Activated effector memory CD4-positive, alpha-beta T cell treated with anti-CD3 and anti-CD28 coated beads, Interleukin-2, amount 50 U/mL, for 16 hours (primary cell): ENCODE measurements around the gene FMN2.

Experiments
- DNase-seq: peaks from one replicate; pipeline ENCODE4 v3.0.0-alpha.2; 2020

FMN2 gene

DNA sequence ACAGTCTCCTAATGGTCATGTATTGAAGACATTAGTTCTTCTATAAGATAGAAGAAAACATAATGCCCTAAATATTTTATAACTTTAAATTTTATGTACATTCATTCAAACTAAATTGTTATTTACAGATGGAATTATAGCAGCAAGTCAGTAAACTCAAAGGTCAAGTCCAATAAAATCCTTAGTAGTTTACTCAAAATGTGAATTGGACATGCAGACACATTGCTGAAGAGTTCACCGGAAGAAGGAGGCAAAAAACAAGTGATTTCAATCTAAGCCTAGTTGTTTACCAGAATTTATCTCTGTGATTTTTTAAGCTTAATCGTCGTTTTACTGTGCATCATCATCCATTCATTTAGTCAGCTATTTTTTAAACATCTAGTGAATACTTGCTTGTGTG lies 370.6 kb downstream of the FMN2 start:
- DNase-seq = no peak

DNA sequence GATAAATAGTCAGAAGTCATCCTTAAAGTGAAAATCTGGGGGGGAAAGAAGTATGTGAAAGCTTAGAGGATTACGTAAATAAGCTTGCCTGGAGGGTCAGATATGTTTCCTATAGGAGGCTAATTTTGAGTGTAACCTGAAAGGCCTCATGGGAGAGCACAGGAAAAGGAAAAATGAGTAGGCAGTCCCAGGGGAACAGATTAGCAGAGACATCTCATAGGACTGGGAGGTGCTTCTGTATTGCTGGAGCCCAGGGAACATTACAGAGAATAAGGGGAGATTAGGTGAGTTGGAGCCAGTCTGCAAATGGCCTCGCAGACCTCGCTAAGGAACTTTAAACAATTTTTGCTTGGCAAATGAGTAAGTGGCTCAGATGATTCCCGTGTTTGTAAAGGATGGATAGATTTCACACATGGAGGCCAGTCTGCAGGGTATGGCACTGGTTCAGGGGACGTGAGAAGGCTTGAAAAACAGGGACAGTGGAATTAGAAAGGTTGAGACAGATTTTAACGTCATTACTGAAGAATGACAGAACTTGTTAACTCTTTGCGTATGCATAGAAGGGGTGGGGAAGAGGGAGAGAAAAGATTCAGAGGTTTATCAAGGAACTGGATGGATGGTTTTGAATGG lies 371.2 kb downstream of the FMN2 start:
- no peak for DNase-seq

DNA sequence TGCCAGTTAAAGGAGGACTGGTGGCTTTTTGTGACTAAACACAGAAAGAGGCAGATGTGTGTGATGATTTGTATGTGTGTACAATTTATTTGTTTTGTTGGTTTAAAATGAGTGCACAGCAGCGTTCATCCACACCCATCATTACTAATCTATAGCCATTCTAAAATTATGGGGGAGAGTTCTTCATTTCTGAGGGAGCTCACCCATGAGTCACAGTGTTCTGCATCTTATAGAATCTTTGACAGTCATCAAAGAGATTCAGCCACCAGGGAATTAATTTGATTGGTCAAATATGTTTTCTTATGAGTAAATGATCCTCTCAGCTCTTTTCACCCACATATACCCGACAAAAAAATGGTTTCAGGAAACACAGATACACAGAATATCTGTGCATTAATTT lies 372.4 kb downstream of the FMN2 start:
- no peak for DNase-seq

DNA sequence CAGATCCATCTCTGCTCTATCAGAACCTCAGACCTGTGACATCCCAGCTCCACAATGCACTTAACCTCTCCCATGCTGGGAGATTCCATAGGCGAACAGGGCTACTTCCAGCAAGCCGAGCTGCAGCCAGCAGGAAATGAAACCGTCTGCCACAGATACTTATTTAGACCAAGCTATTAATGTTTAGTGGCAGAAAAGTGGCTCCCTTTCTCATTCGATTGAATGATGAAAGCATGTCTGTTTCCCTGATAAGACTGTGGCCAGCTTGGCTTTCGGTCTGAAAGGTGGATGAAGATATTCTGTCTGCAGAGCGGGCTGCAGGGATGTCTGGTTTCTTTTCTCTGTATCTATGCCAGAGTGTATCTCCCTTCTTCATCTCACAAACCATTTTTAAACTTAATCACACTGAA lies 373.9 kb downstream of the FMN2 start:
- DNase-seq = no peak

DNA sequence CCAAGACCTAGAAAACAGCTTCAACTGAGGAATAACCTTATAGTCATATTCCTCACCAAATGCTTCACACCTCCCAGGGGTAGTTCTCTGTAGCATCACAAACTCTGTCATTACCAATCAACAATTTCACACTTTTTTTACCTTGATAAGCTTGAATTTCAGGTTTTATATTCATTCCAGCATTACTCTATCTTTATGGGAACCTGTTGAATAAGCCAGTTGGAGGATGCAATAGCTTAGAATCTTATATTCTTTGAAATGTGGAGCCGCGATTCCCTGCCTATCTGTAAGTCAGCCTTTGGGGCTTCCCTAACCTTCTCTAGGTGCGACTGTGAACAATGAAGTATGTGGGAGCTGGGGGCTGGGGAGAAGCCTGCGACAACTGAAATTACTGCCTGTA lies 374.8 kb downstream of the FMN2 start:
- DNase-seq = no peak

DNA sequence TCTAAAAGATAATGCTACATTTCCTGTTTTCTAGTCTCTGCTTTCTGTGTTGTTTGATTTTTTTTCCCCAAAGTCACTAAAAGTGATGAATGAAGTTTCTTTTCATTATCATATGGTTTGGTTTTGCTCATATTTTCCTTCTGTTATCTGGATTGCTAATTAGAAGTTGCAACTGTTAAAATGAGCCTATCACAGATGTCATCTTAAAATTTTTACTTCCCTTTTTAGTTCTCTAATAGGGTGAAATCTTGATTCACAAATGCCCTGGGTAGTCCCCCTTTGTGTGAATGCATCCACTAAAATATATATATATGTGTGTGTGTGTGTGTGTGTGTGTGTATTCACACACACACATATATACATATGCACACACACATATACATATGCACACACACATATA lies 376.2 kb downstream of the FMN2 start:
- DNase-seq = no peak

DNA sequence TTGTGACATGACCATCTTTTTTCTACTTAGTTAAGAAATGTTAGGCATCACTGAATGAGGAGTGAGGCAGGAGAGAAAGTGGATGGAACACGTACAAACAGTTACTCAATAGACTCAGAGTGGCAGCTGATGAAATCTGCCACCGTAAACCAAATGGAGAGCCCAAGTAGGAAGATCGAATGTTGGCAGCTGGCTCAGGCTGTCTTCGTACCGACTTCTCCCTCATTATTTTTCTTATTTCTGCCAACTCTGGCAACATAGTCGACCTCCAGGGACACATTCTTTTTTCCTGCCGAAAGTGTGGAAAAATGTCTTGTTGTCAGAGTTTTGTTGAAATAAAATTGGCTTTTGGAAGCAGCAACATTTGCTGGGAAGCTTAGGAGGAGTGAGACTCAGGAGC lies 377.0 kb downstream of the FMN2 start:
- no peak for DNase-seq

DNA sequence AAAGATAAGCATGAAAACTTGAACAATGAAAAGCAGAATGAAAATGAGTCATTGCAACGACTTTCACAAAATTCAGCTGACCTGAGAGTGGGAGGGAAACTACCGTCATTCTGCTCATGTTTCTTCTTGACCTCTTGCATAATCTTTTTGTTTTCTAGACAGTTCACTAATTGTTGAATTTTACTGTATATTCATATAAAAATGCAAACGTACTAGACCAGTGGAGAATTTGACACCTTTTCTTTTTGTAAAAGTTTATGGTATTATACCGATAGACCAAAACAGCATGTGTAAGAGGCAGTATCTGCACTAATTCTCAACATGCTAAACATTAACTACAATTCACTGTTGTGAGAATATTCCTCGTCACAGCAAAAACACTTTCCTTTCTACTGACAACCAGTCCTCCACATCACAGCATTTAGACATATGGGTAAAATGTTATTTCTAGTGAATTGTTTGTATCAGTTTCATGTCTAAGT lies 382.5 kb downstream of the FMN2 start:
- no peak for DNase-seq

DNA sequence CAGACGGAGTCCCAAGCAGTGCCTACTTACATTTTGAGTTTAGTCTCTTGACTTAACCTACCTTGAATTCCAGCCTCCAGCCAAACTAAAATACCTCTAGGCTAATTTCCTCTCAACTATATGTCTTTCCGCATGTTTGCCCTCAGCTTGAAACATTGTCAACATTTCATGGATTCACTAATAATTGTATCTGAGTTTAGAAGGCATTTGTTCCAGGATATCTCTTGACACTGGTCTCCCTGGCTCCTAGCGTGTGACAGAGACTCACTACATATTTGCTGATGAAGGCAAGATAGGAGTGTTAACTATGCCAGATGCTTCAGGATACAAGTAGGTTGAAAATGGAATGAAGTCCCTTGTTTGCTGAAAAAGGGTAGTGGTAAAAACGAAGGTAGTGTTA lies 384.1 kb downstream of the FMN2 start:
- DNase-seq = no peak

DNA sequence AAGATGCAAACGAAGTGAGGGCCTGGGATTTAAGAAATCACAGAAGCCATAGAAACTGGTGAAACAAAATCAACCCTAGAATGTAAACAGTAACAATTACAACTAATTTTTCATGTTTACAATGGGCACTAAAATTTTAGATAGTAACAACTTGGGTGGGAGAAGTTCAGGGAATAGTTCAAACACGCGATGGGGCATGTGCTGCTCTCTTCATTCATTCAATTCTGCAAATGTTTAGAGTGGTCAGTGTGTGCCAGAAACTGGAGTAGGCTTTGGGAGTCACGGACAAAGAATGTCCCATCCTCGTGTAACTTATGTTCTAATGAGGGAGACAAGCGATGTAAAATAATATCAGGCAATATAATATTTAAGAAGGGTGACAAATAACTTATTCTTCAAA lies 386.9 kb downstream of the FMN2 start:
- no peak for DNase-seq

DNA sequence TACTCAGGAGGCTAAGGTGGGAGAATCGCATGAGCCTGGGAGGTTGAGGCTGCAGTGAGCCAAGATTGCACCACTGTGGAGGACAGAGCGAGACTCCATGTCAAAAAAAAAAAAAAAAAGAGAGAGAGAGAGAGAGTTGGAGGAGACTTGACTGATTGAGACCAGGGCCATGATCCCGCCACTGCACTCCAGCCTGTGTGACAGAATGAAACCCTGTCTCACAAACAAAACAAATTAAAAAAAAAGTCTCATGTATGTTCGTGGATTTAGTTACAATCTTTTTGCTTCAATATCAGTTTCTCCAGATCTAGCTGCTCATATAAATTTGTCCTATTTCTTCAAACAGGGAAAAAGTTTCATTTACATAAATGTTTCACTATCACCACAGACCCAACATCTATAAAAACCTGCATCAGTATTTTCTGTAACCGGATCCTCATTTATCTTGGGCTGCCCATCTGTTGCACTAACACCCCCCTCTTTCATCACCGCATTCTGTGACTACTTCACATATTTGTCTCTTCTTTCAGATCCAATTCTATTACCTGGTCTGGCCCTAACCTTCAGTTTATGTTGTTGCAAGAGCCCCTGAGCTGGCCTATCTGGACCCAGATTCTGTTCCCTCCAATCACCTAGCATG lies 393.2 kb downstream of the FMN2 start:
- DNase-seq = no peak

DNA sequence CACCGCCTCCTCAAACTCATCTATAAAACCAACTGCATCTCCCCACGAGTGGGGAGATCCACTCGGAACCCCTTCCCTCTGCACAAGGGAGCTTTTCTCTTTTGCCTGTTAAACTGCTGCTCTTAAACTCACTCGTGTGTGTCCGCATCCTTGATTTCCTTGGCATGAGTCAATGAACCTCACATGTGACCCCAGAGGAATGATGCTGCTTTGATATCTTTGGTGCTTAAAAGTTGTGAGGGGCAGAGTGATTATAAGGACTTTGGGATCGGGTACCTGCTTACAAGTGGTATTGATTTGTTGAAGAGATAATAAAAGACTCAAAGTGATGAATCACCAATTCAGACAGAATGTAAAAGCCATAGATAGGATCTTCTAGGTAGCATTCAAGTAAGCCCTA lies 394.9 kb downstream of the FMN2 start:
- DNase-seq = no peak

DNA sequence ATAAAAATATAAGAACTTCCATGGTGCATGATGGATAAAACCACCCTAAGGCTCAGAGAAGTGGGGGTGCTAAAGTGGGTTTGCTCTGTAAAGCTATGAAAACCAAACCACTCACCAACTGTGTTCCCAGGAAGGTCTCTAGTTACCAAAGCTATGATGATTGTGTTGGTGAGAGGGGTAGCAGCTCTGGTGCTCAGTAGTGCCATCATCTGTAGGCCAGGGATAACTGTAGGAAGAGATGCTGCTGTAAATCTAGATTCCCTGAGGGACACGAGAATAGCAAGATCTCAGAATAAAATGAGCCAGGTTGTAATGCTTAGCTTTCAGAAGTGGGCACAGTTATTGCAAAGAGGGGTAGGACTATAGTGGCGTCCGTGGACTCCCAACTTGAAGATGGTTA lies 395.8 kb downstream of the FMN2 start:
- no peak for DNase-seq

DNA sequence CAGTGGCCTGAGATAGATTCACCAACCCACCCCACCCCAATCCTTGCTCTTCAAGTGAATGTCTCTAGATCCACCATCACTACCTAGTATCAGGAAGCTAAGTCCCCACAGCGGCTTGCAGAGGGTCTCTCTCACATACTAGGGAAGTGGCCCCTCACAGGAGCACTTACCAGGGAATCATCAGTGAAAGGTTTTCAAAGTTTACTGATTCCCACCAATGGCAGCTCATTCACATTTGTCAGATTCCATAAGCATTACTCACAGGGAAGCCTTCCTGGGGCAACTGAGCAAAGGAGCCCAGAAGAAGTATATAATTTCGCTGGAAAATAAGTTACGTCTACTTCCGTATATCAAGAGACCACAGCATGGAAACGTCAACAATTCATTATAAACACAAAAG lies 399.5 kb downstream of the FMN2 start:
- no peak for DNase-seq

DNA sequence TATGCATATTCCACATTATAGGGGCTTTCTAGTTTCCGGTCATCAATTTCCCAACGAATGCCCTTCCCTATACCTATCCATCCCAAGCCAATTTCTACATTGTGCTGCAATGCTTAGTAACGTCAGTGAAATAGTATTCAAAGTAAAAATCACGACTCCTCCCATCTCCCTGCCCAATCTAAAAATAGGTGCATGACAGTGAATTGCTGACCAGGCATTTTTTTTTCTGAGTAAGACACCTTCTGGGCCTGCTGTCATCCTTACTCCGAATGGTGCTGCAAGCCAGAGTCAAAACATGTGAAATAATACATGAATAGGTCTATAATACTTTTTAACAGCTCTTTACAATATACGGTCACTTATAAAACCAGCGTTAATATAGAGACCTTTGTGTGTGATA lies 400.1 kb downstream of the FMN2 start:
- DNase-seq = no peak

DNA sequence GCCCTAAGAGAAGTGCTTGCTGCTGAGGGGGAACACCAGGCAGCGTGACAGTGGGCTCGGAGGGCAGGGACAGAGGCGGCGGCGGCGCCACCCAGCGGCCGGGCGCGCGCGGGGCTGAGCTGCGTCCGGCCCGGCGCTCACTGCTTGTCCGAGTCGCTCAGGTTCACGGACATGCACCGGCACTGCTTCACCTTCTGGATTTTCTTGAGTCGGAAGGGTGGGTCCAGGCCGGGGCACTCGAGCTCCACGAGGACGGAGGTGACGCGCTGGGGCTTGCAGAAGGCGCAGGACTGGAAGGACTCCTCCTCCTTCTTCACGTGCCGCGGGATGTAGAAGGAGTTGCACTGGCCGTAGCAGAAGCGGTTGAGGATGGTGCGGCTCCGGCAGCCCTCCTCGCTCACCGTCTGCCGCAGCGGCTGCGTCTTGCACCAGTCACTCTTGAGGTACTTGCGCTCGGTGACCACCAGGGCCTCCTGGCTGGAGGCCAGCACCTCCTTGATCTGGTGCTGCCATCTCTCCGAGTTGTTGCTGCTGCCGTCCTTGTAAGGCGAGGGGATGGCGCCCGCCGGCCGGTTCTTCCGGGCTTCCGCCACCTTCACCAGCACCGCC lies 401.3 kb downstream of the FMN2 start:
- DNase-seq = no peak

DNA sequence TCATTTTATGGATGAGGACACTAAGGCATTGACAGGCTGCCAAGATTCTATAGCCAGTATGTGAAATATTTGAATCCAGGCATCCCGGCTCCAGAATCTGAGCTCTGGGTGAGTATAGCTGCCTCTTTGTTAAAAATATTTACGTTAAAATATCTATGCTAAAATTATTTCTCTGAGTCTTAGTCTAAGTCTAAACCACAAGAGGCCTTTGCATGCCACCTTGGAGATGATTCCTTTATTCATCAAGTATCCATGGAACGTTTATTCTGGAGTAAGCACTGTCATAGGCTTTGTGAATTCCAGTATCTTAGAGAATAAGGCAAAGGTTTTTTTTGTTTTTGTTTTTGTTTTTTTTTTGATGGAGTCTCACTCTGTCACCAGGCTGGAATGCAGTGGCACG lies 403.9 kb downstream of the FMN2 start:
- no peak for DNase-seq

DNA sequence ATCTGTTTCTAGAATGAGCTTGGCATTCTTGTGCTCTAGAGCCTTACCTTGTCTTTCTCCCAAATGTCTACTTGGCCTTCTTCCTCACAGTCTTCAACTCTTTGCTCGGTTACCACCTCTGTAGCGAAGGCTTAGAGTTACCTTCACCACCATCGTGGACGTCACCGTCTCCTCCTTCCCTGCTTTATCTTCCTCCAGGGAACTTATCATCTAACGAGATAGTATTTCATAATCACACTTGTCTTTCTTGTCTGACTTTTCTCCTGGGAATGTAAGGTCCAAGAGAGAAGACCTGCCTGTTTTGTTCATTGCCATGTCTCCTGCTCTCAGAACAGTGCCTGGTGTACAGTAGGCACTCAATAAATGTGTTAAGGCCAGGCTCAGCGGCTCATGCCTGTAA lies 404.7 kb downstream of the FMN2 start:
- no peak for DNase-seq

DNA sequence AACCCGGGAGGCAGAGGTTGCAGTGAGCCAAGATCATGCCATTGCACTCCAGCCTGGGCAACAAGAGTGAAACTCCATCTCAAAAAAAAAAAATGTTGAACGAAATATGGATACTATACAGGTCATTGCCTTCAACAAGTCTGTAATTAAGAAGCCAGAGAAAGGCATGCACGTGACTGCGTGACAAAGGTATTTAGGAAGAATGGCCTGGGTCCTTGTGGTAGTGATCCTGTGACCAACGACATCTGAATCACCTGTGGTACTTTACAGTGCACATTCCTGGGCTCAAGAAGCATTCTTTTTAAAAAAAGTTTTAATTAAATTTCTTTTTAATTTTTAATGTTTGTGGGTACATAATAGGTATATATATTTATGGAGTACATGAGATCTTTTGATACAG lies 405.3 kb downstream of the FMN2 start:
- DNase-seq = no peak

DNA sequence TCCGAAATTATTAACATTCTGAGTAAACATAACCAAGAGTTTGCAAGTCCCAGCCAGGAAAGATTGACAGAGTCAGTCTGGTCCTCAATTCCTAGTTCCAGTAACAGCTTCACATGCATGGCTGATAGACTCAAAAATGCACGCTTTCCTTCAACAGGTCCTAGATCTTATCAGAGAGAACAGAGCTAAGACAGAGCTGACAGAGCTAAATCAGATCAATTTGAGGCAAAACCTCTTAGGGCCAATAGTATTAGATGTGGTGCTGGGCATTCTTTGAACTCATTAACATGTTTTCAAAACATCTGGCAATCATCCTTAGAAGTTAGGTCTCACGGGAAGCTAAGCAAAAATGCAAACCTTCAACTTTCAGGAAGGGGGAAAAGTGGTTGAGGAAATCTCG lies 406.2 kb downstream of the FMN2 start:
- no peak for DNase-seq

DNA sequence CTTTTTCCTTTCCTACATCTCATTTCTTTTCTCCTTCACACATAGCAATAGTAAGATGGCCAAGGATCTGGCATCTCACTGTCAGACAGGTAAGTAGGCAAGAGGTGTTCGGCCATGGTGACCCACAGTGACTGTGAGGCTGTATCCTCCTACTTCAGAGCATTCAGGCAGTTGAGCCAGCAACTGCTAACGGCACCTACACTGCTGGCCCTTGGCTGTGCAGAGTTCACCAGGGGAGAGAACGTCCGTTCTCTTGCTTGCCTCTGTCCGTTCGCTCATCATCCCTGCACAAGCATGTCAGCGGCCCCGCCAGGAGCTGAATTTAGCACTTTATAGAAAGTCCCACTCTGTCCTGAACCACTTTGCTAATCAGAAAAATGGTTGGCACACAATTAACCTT lies 406.7 kb downstream of the FMN2 start:
- no peak for DNase-seq

DNA sequence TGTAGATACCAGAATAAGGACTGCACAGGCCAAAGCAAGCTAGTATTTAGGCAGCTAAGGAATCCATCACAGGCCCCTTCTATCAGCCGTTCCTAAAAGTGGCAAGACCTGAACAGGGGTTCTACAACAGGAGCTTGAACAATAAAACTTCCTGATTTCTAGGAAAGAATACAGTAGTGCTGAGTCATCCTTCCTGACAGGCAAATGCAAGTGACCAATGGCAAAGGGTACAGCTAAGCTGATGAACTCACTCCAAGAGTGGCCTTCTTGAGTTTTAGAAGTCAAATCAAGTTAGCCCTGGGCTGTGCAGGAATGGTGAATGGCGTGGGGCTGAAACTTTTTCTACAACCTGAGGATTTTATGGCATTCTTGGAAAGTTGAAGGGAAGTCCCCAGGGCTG lies 407.3 kb downstream of the FMN2 start:
- DNase-seq = no peak

DNA sequence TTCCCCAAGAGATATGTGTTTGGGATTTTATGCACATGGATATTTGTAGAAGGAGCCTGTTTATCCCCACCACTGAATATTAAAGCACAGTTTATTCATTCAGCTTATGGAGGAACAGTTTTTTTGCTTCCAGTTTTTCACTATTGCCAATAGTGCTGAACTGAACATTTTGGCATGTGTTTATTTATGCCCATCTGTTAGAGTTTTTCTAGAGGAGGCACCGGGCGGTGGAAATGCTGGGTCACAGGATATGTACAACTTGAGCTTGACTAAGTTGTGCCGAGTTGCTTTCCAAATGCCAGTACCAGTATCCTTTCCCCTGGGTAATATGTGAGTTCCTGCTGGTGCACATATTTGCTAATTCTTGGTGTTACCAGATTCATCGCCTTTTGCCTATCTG lies 409.0 kb downstream of the FMN2 start:
- DNase-seq = no peak

DNA sequence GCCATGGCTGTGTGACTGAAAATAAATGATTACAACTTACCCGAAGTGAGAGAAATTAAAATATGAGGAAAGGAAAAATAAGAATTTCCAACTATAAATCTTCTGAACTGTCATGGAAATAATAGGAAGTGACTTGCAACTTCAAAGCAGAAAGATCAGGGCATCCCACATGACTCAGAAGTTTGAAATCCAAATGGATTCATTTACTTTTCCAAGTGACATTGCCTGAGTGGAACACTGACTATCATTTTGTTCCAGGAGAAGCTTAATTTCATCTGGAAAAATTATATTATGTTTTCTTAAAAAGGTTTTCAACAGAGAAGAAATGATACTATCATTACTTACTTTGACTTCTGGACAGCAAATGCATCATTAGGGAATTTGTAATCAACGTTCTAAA lies 409.4 kb downstream of the FMN2 start:
- no peak for DNase-seq

DNA sequence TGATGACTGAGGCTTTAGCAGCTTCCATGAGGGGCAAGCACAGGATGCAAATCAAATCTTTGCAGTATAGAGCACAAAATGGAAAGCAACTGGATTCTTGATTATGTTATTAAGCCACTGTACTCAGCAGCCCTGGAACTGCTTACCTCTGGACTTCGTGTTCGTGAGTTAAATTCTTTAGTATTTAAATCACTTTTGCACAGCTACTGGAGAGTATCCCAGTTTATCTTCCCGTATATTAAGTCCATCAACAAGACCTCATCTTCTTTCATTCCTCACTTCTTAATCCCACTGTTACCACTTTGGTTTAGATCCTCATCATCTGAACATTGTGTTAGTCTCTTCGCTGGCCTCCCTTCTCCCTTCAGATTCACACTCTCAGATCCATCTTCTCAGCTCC lies 411.4 kb downstream of the FMN2 start:
- no peak for DNase-seq
